ENCODE measurements around the gene TMEM9. TPM values are rescaled to one million over a fixed set of nuclear protein-coding genes. Genes with fewer than 3 reads are reported as not detected.
A peak's percentile ranks its signal among the peaks of the same experiment; 100 is the strongest.

TMEM9 gene
- total RNA-seq = 10 to 100 TPM; 15.7 to 27.2 TPM

DNA sequence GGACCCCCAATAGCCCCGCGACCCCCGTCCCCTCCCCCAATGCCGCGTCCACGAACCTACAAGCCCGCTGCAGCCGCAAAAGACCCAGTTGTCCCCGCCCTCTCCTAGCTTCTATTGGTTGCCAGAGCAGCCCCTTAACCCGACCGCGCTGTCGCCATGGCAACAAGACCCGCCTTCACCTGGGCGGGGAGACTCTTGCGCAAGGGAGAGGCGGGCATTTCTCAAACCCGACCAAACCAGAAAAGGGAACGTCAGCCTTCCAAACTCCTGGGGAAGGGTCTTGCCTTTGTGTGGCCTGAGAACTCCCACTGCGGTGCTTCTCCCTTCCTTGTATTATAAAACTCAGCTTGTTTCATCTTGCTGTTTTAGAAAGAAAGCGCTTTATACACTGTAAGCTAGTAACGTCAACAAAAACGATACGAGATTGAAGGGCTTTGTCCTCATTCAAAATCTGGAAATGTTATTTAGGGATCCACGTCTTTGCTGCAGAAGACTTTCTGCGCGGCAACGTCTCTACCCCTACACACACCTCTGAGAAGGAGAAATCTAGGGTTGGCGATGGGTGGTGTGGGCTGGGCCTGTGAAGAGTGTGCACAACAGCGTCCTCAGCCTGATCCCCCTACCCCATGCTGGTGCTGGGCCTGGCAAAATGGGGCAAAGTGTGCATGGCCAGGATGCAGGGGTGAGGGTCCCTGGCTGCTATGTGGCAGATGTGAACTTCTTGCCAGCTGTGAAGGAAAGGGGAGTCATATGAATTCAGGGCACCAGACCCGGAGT lies at the start of gene TMEM9:
Gene TMEM9 (minus strand): TSS at position 86 of the 777 bp plus-strand sequence. CDS start 551 bp downstream, outside the sequence.
- Mint-ChIP-seq H3K4me3 (peak within 1 kb of the TSS; percentile 78), H3K27ac (peak within 1 kb of the TSS; percentile 85), H3K9me3 (ENCODE audit: low read depth) (no peaks in the 10 kb centered on the region), H3K36me3 (ENCODE audit: low read depth) (peaks cover 4% of the 10 kb centered on the region), H3K27me3 (peaks cover 4% of the 10 kb centered on the region), H3K4me1 (peaks cover 18% of the 10 kb centered on the region)
- ATAC-seq (peak; percentile 96), DNase-seq (peak; percentile 99)
- intact Hi-C loops (cut with DNase I, micrococcal nuclease) = loop anchor here (1.0 kb wide), 6 partner anchors 16 to 801 kb away; partner anchors contain the start of genes CSRP1 (in 1 of the 2), KIF14 (in 1 of the 2) and TIMM17A (in 1 of the 2)
- CTCF ChIA-PET = interaction anchor here (0.7 to 4.5 kb wide), 6 partner anchors 10 to 68 kb away, joined by 3 to 34 read pairs (median 4); no protein-coding TSS in a partner anchor
- POLR2A ChIA-PET = interaction anchor here (0.6 to 1.9 kb wide), 3 partner anchors 16 to 533 kb away, joined by 3 to 20 read pairs (median 6); no protein-coding TSS in a partner anchor

DNA sequence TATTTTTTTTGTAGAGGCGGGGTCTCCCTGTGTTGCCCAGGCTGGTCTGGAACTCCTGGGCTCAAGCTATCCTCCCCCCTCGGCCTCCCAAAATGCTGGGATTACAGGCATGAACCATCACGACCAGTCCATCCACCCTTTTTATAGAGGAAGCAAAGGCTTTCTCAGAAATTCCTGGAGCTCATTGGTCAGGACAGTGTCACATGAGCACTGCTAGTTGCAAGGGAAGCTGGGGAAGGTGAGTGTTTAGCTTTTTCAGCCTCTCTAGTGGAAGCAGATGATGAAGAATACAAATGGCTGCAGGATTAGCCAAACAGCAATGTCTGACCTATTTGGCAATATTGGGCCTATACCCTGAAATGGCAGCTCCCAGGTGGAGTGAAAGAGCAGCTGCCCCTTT lies 44.3 kb upstream of the TMEM9 start:
- ATAC-seq = no peak
- CTCF ChIA-PET = interaction anchor here (0.9 to 1.1 kb wide), 2 partner anchors 24 to 237 kb away, joined by 3 to 4 read pairs; no protein-coding TSS in a partner anchor
- POLR2A ChIA-PET = no interaction called here
- H3K4me1 Mint-ChIP-seq = no peaks in the 10 kb centered on the region
- H3K27ac Mint-ChIP-seq = no peak overlapping the region
- no peak for DNase-seq
- no peak overlapping the region for H3K4me3 Mint-ChIP-seq
- no peaks in the 10 kb centered on the region for H3K27me3 Mint-ChIP-seq
- intact Hi-C loops (cut with DNase I, micrococcal nuclease) = no loop called here
- no peaks in the 10 kb centered on the region for H3K36me3 Mint-ChIP-seq (ENCODE audit: low read depth)
- no peaks in the 10 kb centered on the region for H3K9me3 Mint-ChIP-seq (ENCODE audit: low read depth)

- no peak overlapping the region for H3K27ac Mint-ChIP-seq
- H3K4me1 Mint-ChIP-seq = peaks cover 4% of the 10 kb centered on the region
- ATAC-seq (no peak), DNase-seq (no peak)
- H3K4me3 Mint-ChIP-seq = no peak overlapping the region
- CTCF ChIA-PET = interaction anchor here (1.0 kb wide), 1 partner anchor 60 kb away, joined by 4 read pairs; no protein-coding TSS in a partner anchor
- intact Hi-C loops (cut with DNase I, micrococcal nuclease) = no loop called here
- H3K27me3 Mint-ChIP-seq = peaks cover 13% of the 10 kb centered on the region
- H3K9me3 Mint-ChIP-seq (ENCODE audit: low read depth) = no peaks in the 10 kb centered on the region
- POLR2A ChIA-PET = no interaction called here
- no peaks in the 10 kb centered on the region for H3K36me3 Mint-ChIP-seq (ENCODE audit: low read depth)
These were observed 39.8 kb upstream of the TMEM9 start for GRCh38 chr1:201194046-201194445.

DNA sequence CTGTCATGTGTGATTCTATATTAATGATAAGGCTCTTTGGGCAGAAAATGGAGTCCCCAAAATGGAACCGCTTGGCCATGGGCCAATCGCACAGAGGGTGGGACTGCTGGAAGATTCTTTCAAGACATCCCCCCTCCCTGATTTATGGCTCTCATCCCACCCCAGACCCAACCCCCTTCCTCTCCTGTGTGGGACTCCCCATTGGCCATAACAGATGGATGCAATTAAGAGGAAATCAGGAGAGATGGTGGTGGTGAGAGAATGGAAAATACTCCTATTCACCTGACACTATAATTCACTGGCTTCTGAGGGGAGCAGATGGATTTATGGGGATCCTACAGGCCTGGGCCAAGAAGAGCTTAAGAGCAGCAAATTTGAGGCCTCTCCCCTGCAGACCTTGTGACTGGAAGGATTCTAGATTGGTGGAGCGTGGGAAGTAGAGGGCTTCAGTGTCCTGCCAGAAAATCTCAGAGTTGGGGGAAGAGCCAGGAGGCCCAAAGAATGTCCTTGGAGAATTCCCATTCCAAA lies 38.1 kb upstream of the TMEM9 start:
- ATAC-seq (no peak), DNase-seq (no peak)
- no peaks in the 10 kb centered on the region for H3K9me3 Mint-ChIP-seq (ENCODE audit: low read depth)
- intact Hi-C loops (cut with DNase I, micrococcal nuclease) = no loop called here
- CTCF ChIA-PET = interaction anchor here (0.9 to 1.1 kb wide), 2 partner anchors 17 to 219 kb away, joined by 3 read pairs; no protein-coding TSS in a partner anchor
- peaks cover 4% of the 10 kb centered on the region for H3K4me1 Mint-ChIP-seq
- POLR2A ChIA-PET = interaction anchor here (1.7 kb wide), 1 partner anchor 21 kb away, joined by 9 read pairs; no protein-coding TSS in a partner anchor
- no peak overlapping the region for H3K27ac Mint-ChIP-seq
- no peaks in the 10 kb centered on the region for H3K36me3 Mint-ChIP-seq (ENCODE audit: low read depth)
- H3K27me3 Mint-ChIP-seq = peaks cover 13% of the 10 kb centered on the region
- H3K4me3 Mint-ChIP-seq = no peak overlapping the region

- Mint-ChIP-seq H3K27me3 (peaks cover 13% of the 10 kb centered on the region), H3K9me3 (ENCODE audit: low read depth) (no peaks in the 10 kb centered on the region), H3K36me3 (ENCODE audit: low read depth) (no peaks in the 10 kb centered on the region), H3K4me3 (no peak overlapping the region), H3K27ac (no peak overlapping the region), H3K4me1 (peaks cover 4% of the 10 kb centered on the region)
- ChIA-PET CTCF (no interaction called here), POLR2A (interaction anchor here (1.7 kb wide), 1 partner anchor 21 kb away, joined by 9 read pairs; no protein-coding TSS in a partner anchor)
- intact Hi-C loops (cut with DNase I, micrococcal nuclease) = loop anchor here in 1 of 2 experiments (1.0 kb wide), 2 partner anchors 20 to 37 kb away; partner anchors contain the start of gene TMEM9
- peak; percentile 100 for ATAC-seq
- peak; percentile 81 for DNase-seq
These were observed 37.5 kb upstream of the TMEM9 start for GRCh38 chr1:201191653-201192260.

DNA sequence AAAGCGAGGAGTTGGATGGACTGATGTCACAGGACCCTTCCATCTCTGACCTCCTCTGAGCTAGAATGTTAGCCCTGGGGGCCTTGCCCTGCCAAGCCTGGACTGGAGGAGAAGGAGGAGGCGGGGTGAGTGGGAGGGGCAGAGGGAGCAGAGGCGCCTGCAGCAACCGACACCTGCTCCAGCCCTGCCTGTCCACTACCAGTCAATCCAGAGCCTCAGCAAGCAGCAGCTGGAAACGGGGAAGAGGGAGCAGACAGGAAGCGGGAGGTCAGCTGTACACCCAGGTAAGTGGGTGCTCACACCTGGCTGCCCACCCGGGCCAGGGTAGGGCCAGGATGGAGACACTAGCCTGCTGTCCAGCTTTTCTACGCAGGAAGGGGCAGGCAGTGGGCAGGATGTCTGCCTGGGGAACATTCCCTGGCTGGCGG lies 36.4 kb upstream of the TMEM9 start, which contains the start of gene IGFN1:
Gene IGFN1 (plus strand): TSS at position 201 of the 428 bp plus-strand sequence. CDS start 2,470 bp downstream, outside the sequence.
- H3K4me3 Mint-ChIP-seq = no peak within 1 kb of the TSS
- ChIA-PET CTCF (interaction anchor here (0.7 to 1.2 kb wide), 3 partner anchors 24 to 91 kb away, joined by 3 to 4 read pairs (median 3); no protein-coding TSS in a partner anchor), POLR2A (interaction anchor here (1.7 kb wide), 1 partner anchor 20 kb away, joined by 9 read pairs; no protein-coding TSS in a partner anchor)
- ATAC-seq (no peak), DNase-seq (no peak)
- no peak within 1 kb of the TSS for H3K27ac Mint-ChIP-seq
- intact Hi-C loops (cut with DNase I, micrococcal nuclease) = loop anchor here in 1 of 2 experiments (1.0 kb wide), 2 partner anchors 19 to 36 kb away; partner anchors contain the start of gene TMEM9
- no peaks in the 10 kb centered on the region for H3K9me3 Mint-ChIP-seq (ENCODE audit: low read depth)
- H3K36me3 Mint-ChIP-seq (ENCODE audit: low read depth) = no peaks in the 10 kb centered on the region
- peaks cover 13% of the 10 kb centered on the region for H3K27me3 Mint-ChIP-seq
- H3K4me1 Mint-ChIP-seq = peaks cover 4% of the 10 kb centered on the region

DNA sequence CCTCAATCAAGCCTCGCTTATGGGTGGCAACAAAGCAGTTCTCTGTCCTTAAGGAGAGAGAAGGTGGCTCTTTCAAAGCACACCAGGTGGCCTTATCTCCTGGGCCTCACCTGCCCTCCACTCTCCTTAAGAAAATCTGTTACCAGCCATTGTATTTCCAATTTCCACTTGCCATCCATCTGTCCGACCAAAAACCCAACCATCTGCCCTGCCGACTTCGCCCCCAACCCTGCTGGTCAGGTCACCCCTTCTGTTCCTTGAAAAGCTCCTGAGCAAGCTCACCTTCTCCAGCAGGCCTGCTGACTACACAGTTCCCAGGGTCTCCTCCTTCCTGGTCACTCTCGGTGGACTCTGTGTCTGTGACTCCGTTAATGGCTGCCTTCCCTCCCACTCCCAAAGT lies 35.7 kb upstream of the TMEM9 start:
- DNase-seq (no peak), ATAC-seq (no peak)
- Mint-ChIP-seq H3K27me3 (peaks cover 13% of the 10 kb centered on the region), H3K9me3 (ENCODE audit: low read depth) (no peaks in the 10 kb centered on the region), H3K4me1 (peaks cover 4% of the 10 kb centered on the region), H3K4me3 (no peak overlapping the region), H3K36me3 (ENCODE audit: low read depth) (no peaks in the 10 kb centered on the region), H3K27ac (no peak overlapping the region)
- CTCF ChIA-PET = interaction anchor here (1.2 kb wide), 1 partner anchor 25 kb away, joined by 3 read pairs; no protein-coding TSS in a partner anchor
- intact Hi-C loops (cut with DNase I, micrococcal nuclease) = no loop called here
- POLR2A ChIA-PET = no interaction called here

GRCh38 chr1:201189085-201189484 lies 34.8 kb upstream of the TMEM9 start:
- intact Hi-C loops (cut with DNase I, micrococcal nuclease) = no loop called here
- H3K27ac Mint-ChIP-seq = no peak overlapping the region
- no peak overlapping the region for H3K4me3 Mint-ChIP-seq
- peaks cover 4% of the 10 kb centered on the region for H3K4me1 Mint-ChIP-seq
- H3K36me3 Mint-ChIP-seq (ENCODE audit: low read depth) = no peaks in the 10 kb centered on the region
- ATAC-seq (no peak), DNase-seq (no peak)
- CTCF ChIA-PET = no interaction called here
- no peaks in the 10 kb centered on the region for H3K9me3 Mint-ChIP-seq (ENCODE audit: low read depth)
- POLR2A ChIA-PET = no interaction called here
- H3K27me3 Mint-ChIP-seq = peaks cover 19% of the 10 kb centered on the region

DNA sequence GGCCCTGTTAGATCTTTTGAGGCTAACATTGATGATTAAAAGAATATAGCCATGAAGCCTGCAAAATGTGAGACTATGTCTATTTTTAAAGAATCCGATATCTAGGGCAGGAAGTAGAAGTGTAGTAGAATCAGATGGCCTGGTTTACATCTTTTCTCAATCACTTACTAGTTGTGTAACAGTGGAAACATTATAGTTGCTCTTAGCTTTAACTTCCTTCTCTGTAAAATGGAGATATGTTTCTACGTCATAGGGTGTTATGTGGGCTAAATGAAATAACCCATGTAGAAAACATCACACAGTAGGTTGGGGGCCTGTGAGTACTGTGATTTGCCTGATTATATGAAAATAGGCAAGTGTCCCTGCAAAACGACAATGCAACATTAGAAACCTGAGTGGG lies 31.9 kb upstream of the TMEM9 start:
- Mint-ChIP-seq H3K9me3 (ENCODE audit: low read depth) (no peaks in the 10 kb centered on the region), H3K4me3 (no peak overlapping the region), H3K27ac (no peak overlapping the region), H3K36me3 (ENCODE audit: low read depth) (no peaks in the 10 kb centered on the region), H3K27me3 (peaks cover 29% of the 10 kb centered on the region), H3K4me1 (no peaks in the 10 kb centered on the region)
- POLR2A ChIA-PET = no interaction called here
- no peak for ATAC-seq
- DNase-seq = no peak
- CTCF ChIA-PET = no interaction called here
- intact Hi-C loops (cut with DNase I, micrococcal nuclease) = no loop called here

GRCh38 chr1:201185527-201186128 lies 31.4 kb upstream of the TMEM9 start:
- DNase-seq (peak; percentile 12), ATAC-seq (peak; percentile 78)
- ChIA-PET POLR2A (no interaction called here), CTCF (interaction anchor here (0.6 to 0.7 kb wide), 3 partner anchors 266 to 925 kb away, joined by 3 read pairs; no protein-coding TSS in a partner anchor)
- Mint-ChIP-seq H3K36me3 (ENCODE audit: low read depth) (no peaks in the 10 kb centered on the region), H3K4me1 (no peaks in the 10 kb centered on the region), H3K9me3 (ENCODE audit: low read depth) (no peaks in the 10 kb centered on the region), H3K27me3 (peaks cover 30% of the 10 kb centered on the region), H3K4me3 (no peak overlapping the region), H3K27ac (no peak overlapping the region)
- intact Hi-C loops (cut with DNase I, micrococcal nuclease) = no loop called here

- Mint-ChIP-seq H3K36me3 (ENCODE audit: low read depth) (no peaks in the 10 kb centered on the region), H3K27ac (no peak overlapping the region), H3K27me3 (peaks cover 25% of the 10 kb centered on the region), H3K4me3 (no peak overlapping the region), H3K4me1 (no peaks in the 10 kb centered on the region), H3K9me3 (ENCODE audit: low read depth) (no peaks in the 10 kb centered on the region)
- CTCF ChIA-PET = interaction anchor here (0.6 to 0.7 kb wide), 2 partner anchors 265 to 366 kb away, joined by 3 read pairs; no protein-coding TSS in a partner anchor
- POLR2A ChIA-PET = no interaction called here
- DNase-seq (no peak), ATAC-seq (no peak)
- intact Hi-C loops (cut with DNase I, micrococcal nuclease) = no loop called here
These were observed 30.8 kb upstream of the TMEM9 start for GRCh38 chr1:201185123-201185453.

All from activated CD4-positive, alpha-beta T cell treated with anti-CD3 and anti-CD28 coated beads for 36 hours (primary cell).